ENCODE data around the gene CCDC92. TPM values are rescaled to one million over a fixed set of nuclear protein-coding genes. Genes with fewer than 3 reads are reported as not detected.

The CCDC92 gene
- total and polyA plus RNA-seq, 2 of the 8 experiments (the other 6 are each of a cell fraction or from before 2014, with no cell fraction given) = 0.43 to 0.51 TPM

- H4K5ac ChIP-seq (ENCODE audit: insufficient read length, low read depth, low read length) = no peak overlapping the region
- H2BK15ac ChIP-seq (ENCODE audit: low read length) = no peak overlapping the region
- H2BK20ac ChIP-seq (ENCODE audit: low read length) = no peak overlapping the region
- no peaks in the 10 kb centered on the region; a peak in 1 of 4 replicates for H3K9me3 ChIP-seq (ENCODE audit: insufficient read depth in 2 of 2, low read depth in 1 of 2, low read length in 1 of 2)
- no peak overlapping the region for H3K4ac ChIP-seq (replicated peaks; ENCODE audit: insufficient read length, low read depth, low read length)
- no peak overlapping the region for H3K4me2 ChIP-seq (ENCODE audit: insufficient read depth in 1 of 2, low read depth in 2 of 2, low read length in 2 of 2)
- H4K91ac ChIP-seq (replicated peaks; ENCODE audit: insufficient read length, low read length) = no peak overlapping the region
- H3K79me1 ChIP-seq (ENCODE audit: low read depth, low read length) = no peaks in the 10 kb centered on the region
- H3K4me1 ChIP-seq (replicated peaks in 1 of 4; ENCODE audit: control insufficient read depth in 3 of 4, insufficient read depth in 4 of 4, low read length in 3 of 4) = no peaks in the 10 kb centered on the region
- 86% methylated on average over 19 of the region's 19 CpGs; no CpG with 5 or more reads in 1 of the 2 experiments for WGBS, 2 experiments (ENCODE audit: extremely low coverage in 1 of 2, insufficient coverage in 1 of 2, insufficient read length in 1 of 2, insufficient replicate concordance in 2 of 2, low coverage in 1 of 2, low lambda C conversion rate in 2 of 2, missing lambda C conversion rate in 1 of 2)
- H3K36me3 ChIP-seq (ENCODE audit: control insufficient read depth in 2 of 4, insufficient read depth in 4 of 4, low read length in 3 of 4) = no peaks in the 10 kb centered on the region
- H3K14ac ChIP-seq (ENCODE audit: insufficient read length) = no peak overlapping the region
- no peak overlapping the region for H2BK120ac ChIP-seq (replicated peaks; ENCODE audit: low read depth, low read length)
- no peak overlapping the region for H2BK12ac ChIP-seq (ENCODE audit: low read depth, low read length)
- CTCF ChIA-PET (ENCODE audit: partially characterized antibody) = interaction anchor here (0.9 to 2.3 kb wide), 5 partner anchors 10 to 53 kb away, joined by 3 to 6 read pairs (median 4); no protein-coding TSS in a partner anchor
- no peak overlapping the region for H2AFZ ChIP-seq (ENCODE audit: low read length)
- H4K20me1 ChIP-seq (replicated peaks in 1 of 2; ENCODE audit: control insufficient read depth in 1 of 2, insufficient read depth in 2 of 2, low read length in 2 of 2) = no peaks in the 10 kb centered on the region
- DNase-seq (ENCODE audit: low read depth in 1 of 2, low spot score in 2 of 2) (no peak), FAIRE-seq (no peak)
- H3K4me3 ChIP-seq (ENCODE audit: extremely low read depth in 1 of 4, insufficient read depth in 2 of 4, low read depth in 3 of 4, low read length in 4 of 4) = no peak overlapping the region
- no peak overlapping the region for H2AK5ac ChIP-seq (ENCODE audit: low read depth, low read length)
- no peak overlapping the region for H3K18ac ChIP-seq (ENCODE audit: extremely low read depth, low read length)
- no peaks in the 10 kb centered on the region for H3K79me2 ChIP-seq (ENCODE audit: control insufficient read depth in 1 of 2, insufficient read depth in 2 of 2, low read length in 2 of 2)
- POLR2A ChIA-PET (ENCODE audit: partially characterized antibody) = no interaction called here
- H4K8ac ChIP-seq (ENCODE audit: extremely low read depth, insufficient read depth, low read length) = peak overlapping the region; percentile 48; the same call in 1 of the 2 replicates
- H3K27me3 ChIP-seq (replicated peaks in 1 of 4; ENCODE audit: control insufficient read depth in 3 of 4, extremely low read depth in 1 of 4, insufficient read depth in 3 of 4, low read length in 3 of 4) = peaks cover 0 to 11% (median 3%) of the 10 kb centered on the region in 4 experiments; a peak in 4 of 7 replicates
- H3K23ac ChIP-seq (ENCODE audit: insufficient read length) = no peak overlapping the region
- no peaks in the 10 kb centered on the region for H3K23me2 ChIP-seq (ENCODE audit: low read depth, low read length)
- no peak overlapping the region for H3K56ac ChIP-seq (replicated peaks; ENCODE audit: insufficient read length, low read depth, low read length)
- H3K27ac ChIP-seq (ENCODE audit: low read depth, low read length) = no peak overlapping the region
- no peak overlapping the region for H2BK5ac ChIP-seq (ENCODE audit: low read depth, low read length)
- no peak overlapping the region for H3K9ac ChIP-seq (replicated peaks in 1 of 4; ENCODE audit: extremely low read depth in 1 of 4, low read depth in 3 of 4, low read length in 3 of 4)
- TF ChIP-seq TEAD4 (IDR thresholded peaks at IDR 0.05; ENCODE audit: low read depth, low read length) (no peak), KDM1A (IDR thresholded peaks at IDR 0.05; ENCODE audit: borderline replicate concordance, low read length) (no peak), CBX8 (IDR thresholded peaks at IDR 0.05; ENCODE audit: borderline replicate concordance, low read depth, low read length) (no peak), TCF12 (IDR thresholded peaks at IDR 0.05; ENCODE audit: low read depth, low read length) (no peak), ATF2 (IDR thresholded peaks at IDR 0.05; ENCODE audit: low read length) (no peak), BACH1 (IDR thresholded peaks at IDR 0.05; ENCODE audit: low read length) (no peak), RNF2 (IDR thresholded peaks at IDR 0.05; ENCODE audit: borderline replicate concordance, low read depth, low read length, missing control alignments, poor library complexity, severe bottlenecking) (no peak), CHD2 (IDR thresholded peaks at IDR 0.05; ENCODE audit: low read length) (no peak), HDAC6 (IDR thresholded peaks at IDR 0.05; ENCODE audit: low read depth, low read length) (no peak), SUZ12 (IDR thresholded peaks at IDR 0.05; ENCODE audit: low read length) (no peak)
Observed at GRCh38 chr12:123948796-123949769, 23.5 kb downstream of the CCDC92 start.
